ENCODE data around the gene EXOC6. TPM values are rescaled to one million over a fixed set of nuclear protein-coding genes. Genes with fewer than 3 reads are reported as not detected.

The EXOC6 gene
- total RNA-seq, 4 donors from 2014 or later = 14.1 to 34.9 (median 16.2) TPM

DNA sequence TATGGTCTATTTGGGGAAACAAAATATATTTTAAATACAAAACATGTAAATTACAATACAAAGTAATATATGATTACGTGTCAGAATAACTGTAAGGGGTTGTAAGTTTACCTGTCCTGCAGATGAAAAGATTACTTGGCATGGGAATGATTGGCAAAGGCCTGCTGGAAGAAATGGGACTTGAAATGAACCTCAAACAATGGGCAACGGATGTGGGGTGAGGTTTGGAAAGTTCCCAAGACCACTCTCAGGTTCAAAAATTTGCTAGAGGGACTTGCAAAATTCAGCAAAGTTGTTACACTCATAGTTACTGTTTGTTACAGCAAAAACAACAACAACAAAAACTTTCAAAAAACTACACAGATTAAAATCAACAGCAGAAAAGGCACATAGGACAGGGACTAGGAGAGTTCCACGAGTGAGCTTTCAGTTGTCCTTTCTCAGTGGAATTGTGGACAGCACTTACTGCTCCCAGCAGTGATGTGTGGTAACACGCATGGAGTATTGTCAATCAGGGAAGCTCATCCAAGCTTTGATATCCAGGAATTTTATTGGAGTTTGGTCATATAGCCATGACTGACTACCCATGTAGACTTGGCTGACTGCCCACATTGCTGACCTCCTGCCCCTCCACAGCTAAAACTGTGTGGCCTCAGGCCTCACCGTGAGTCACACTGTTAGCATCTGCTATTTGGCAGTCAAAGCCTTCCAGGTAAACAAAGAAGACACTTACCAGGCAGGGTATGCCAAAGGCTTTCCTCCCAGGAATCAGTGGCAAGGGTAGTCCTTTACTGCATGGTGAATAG lies 43.8 kb downstream of the EXOC6 start:
- 60% methylated on average over 4 of the region's 5 CpGs for WGBS
- intact Hi-C loops (cut with DNase I) = no loop called here
- H3K4me1 ChIP-seq = peaks cover 9 to 45% (median 36%) of the 10 kb centered on the region in 4 donors
- peak overlapping the region in 2 of 4 donors; percentile 1 to 22 for H3K27ac ChIP-seq (replicated peaks in 1 of 4)
- H3K36me3 ChIP-seq = peaks cover 0 to 8% (median 1%) of the 10 kb centered on the region in 4 donors
- TF ChIP-seq POLR2AphosphoS5 (IDR thresholded peaks at IDR 0.05) = peak; percentile 44 to 73
- TF ChIP-seq, protein P1, sequence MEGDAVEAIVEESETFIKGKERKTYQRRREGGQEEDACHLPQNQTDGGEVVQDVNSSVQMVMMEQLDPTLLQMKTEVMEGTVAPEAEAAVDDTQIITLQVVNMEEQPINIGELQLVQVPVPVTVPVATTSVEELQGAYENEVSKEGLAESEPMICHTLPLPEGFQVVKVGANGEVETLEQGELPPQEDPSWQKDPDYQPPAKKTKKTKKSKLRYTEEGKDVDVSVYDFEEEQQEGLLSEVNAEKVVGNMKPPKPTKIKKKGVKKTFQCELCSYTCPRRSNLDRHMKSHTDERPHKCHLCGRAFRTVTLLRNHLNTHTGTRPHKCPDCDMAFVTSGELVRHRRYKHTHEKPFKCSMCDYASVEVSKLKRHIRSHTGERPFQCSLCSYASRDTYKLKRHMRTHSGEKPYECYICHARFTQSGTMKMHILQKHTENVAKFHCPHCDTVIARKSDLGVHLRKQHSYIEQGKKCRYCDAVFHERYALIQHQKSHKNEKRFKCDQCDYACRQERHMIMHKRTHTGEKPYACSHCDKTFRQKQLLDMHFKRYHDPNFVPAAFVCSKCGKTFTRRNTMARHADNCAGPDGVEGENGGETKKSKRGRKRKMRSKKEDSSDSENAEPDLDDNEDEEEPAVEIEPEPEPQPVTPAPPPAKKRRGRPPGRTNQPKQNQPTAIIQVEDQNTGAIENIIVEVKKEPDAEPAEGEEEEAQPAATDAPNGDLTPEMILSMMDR (IDR thresholded peaks at IDR 0.05) = no peak
- DNase-seq (ENCODE audit: extremely low spot score) = no peak
- H3K27me3 ChIP-seq = no peaks in the 10 kb centered on the region
- no peak overlapping the region for H3K4me3 ChIP-seq
- H3K9me3 ChIP-seq = no peaks in the 10 kb centered on the region

DNA sequence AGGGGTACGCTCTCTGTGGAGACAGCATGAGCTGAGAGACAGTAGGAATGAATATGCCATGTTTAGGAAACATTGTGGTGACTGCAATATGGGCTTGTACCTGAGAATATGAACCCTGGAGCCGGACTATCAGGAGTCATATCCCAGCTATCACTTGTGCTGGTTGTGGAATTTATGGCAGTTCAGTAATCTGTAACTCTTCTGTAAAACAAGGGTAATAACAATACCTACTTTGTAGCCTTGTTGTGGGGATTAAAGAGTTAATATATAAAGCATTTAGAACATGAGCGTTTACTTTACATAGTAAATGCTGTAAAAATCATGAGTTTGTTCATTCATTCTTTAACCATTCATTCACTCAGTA lies 44.4 kb downstream of the EXOC6 start:
- intact Hi-C loops (cut with DNase I) = no loop called here
- H3K4me3 ChIP-seq = no peak overlapping the region

DNA sequence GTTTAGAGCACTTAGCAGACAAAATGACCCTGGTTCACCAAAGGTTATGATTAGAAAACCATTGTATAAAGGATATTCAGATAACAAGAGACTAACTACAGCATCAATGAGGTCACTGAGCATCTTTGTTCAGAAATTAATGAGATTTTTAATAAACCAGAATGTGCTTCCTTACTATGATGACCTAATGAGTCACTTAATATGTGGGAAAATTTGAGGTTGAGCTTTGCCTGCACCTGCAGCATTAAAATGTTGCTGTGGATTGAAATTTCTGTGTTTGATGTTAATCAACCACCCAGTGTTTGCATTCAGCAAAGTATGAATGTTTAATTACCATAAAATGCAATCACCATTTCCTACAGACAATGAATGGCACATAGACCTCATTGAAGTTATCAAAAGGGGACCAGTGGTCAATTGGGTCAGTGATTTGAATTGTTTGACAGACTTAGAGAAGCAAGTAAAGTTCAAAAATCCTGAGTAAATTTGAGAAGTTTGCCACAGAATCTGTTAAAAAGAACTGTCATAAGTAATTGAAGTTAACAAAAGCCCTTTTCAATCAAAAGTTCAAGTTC lies 45.8 kb downstream of the EXOC6 start:
- Histone ChIP-seq H3K4me1 (peaks cover 5 to 36% (median 27%) of the 10 kb centered on the region in 4 donors), H3K4me3 (no peak overlapping the region), H3K27me3 (no peaks in the 10 kb centered on the region), H3K27ac (replicated peaks in 1 of 4) (no peak overlapping the region), H3K36me3 (peaks cover 0 to 18% (median 7%) of the 10 kb centered on the region in 4 donors), H3K9me3 (no peaks in the 10 kb centered on the region)
- intact Hi-C loops (cut with DNase I) = no loop called here
- TF ChIP-seq POLR2AphosphoS5 (IDR thresholded peaks at IDR 0.05) (no peak), EP300 (IDR thresholded peaks at IDR 0.05) (no peak), POLR2A (IDR thresholded peaks at IDR 0.05; ENCODE audit: low read depth) (no peak)
- TF ChIP-seq, protein P1 (IDR thresholded peaks at IDR 0.05) = no peak
- DNase-seq (ENCODE audit: extremely low spot score) = no peak

More for the DNA sequence above, 44.4 kb downstream of the EXOC6 start:
- 65% methylated on average over 3 of the region's 3 CpGs for WGBS
- Histone ChIP-seq H3K4me1 (peaks cover 9 to 45% (median 36%) of the 10 kb centered on the region in 4 donors), H3K27me3 (no peaks in the 10 kb centered on the region), H3K36me3 (peaks cover 0 to 14% (median 4%) of the 10 kb centered on the region in 4 donors), H3K27ac (replicated peaks in 1 of 4) (peak overlapping the region in 2 of 4 donors; percentile 1 to 22), H3K9me3 (no peaks in the 10 kb centered on the region)
- TF ChIP-seq POLR2A (IDR thresholded peaks at IDR 0.05; ENCODE audit: low read depth) = no peak
- TF ChIP-seq EP300 (IDR thresholded peaks at IDR 0.05) = no peak
- no peak for DNase-seq (ENCODE audit: extremely low spot score)

DNA sequence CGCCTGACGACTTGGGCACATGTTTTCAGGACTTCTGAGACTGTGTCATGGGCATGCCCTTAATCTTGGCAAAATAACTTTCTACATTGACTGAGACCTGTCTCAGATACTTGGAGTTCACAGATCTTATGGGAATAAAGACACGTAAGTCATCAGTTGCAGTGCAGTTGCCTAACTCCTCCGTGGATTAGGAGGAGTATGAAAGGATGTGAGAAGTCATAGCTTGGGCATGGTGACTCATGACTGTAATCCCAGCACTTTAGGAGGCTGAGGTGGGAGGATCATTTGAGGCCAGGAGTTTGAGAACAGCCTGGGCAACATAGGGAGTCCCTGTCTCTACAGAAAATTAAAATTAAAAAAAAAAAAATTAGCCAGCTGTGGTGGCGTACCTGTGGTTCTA lies 49.6 kb downstream of the EXOC6 start:
- WGBS = over 99% methylated on average over 5 of the region's 5 CpGs

DNA sequence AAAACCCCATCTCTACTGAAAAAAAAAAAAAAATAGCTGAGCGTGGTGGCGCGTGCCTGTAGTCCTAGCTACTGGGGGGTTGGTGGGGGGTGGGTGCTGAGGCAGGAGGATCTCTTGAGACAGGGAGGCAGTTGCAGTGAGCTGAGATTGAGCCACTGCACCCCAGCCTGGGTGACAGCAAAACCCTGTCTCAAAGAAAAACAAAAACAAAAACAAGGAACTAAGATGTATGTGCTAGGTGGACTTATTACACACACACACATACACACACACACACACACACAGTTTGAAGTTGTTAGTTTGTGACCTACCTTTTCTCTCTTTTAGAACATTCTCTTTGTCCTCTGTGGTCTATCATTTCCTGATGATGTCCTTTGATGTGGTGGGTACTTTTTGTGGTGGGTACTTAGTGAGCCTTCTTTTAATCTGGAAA lies 53.5 kb downstream of the EXOC6 start:
- Histone ChIP-seq H3K4me3 (no peak overlapping the region), H3K36me3 (peaks cover 0 to 13% (median 7%) of the 10 kb centered on the region in 4 donors), H3K4me1 (no peaks in the 10 kb centered on the region), H3K27me3 (no peaks in the 10 kb centered on the region), H3K9me3 (no peaks in the 10 kb centered on the region), H3K27ac (replicated peaks in 1 of 4) (no peak overlapping the region)
- no peak for TF ChIP-seq POLR2A (IDR thresholded peaks at IDR 0.05; ENCODE audit: low read depth)
- TF ChIP-seq POLR2AphosphoS5 (IDR thresholded peaks at IDR 0.05) = no peak
- TF ChIP-seq, protein P1 (IDR thresholded peaks at IDR 0.05) = no peak
- intact Hi-C loops (cut with DNase I) = no loop called here
- 90% methylated on average over 3 of the region's 3 CpGs for WGBS
- DNase-seq (ENCODE audit: extremely low spot score) = no peak

More for the DNA sequence above, 49.6 kb downstream of the EXOC6 start:
- H3K27ac ChIP-seq (replicated peaks in 1 of 4) = no peak overlapping the region
- intact Hi-C loops (cut with DNase I) = no loop called here
- H3K27me3 ChIP-seq = no peaks in the 10 kb centered on the region
- DNase-seq (ENCODE audit: extremely low spot score) = no peak
- H3K4me1 ChIP-seq = peaks cover 0 to 21% (median 15%) of the 10 kb centered on the region in 4 donors
- TF ChIP-seq POLR2A (IDR thresholded peaks at IDR 0.05; ENCODE audit: low read depth) (no peak), EP300 (IDR thresholded peaks at IDR 0.05) (no peak), POLR2AphosphoS5 (IDR thresholded peaks at IDR 0.05) (no peak)
- TF ChIP-seq, protein P1 (IDR thresholded peaks at IDR 0.05) = no peak
- H3K4me3 ChIP-seq = no peak overlapping the region
- H3K9me3 ChIP-seq = no peaks in the 10 kb centered on the region
- peaks cover 0 to 18% (median 7%) of the 10 kb centered on the region in 4 donors for H3K36me3 ChIP-seq
